Hypothalamus (tissue), 51 donors: Measurements from ENCODE around the gene PSG6.
"Not testable (repeated sequence)": the region's sequence is repeated elsewhere in the genome, so short reads cannot be mapped to it uniquely, and the experiment has no call there.

Experiments
- DNase-seq, 51 donors: peaks; one replicate each; lab custom pipeline; 2025; lab: John Stamatoyannopoulos, UW

The PSG6 gene

DNA sequence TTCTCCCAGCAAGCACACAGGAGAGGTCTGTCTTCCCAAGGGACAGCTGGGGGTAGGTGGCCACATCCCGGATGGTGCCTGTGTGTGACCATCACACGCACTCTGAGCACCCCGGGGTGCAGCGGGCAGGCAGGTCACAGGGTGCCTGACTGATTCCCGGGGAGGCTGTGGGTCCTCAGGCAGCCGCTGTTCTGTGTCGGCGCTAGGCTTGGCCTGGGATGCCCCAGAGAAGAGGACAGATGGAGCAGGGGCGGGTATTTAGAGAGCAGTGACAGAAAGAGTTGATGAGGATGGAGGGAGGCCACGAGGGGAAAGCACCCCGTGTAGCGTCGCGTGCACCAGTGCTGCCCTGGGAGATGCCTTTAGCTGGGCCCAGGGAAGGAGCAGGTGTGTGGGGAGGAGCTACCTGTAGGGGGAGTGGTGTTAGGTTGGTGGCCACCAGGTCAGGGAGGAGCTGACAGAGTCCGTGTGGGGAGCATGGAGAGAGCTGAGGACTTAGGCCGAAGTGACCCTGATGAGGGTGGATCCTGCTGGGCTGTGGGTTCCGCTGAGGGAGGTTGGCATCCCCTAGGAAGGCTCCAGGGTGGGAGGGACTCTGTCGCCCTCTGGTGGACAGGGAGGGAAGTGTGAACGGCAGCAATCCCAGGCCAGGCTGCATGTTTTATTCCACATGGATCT is 60.7 kb downstream of the PSG6 start:
- DNase-seq = peak in 26 of 51 donors; percentile 4 to 71 (median 20)

DNA sequence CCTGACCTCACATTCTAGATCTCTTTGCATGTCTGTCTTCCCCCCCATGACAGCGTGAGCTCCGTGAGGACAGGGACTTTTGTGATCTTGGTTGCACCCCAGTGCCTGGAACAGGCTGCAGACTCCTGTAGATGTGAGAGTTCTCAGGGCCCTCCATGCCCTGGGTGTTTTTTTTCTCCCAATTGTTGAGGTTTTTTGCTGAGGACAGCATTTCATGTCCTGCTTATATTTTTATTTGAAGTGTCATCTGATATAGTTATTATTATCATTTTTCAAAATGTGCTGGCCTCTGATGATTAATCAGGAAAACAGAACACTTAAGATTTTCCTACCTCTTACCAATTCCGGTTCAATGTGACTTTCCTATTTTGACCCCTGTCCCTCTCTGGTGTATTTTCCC is 62.9 kb downstream of the PSG6 start:
- DNase-seq = not testable (repeated sequence)

GRCh38 chr19:42853231-42853630 is 64.5 kb downstream of the PSG6 start:
- not testable (repeated sequence) for DNase-seq

DNA sequence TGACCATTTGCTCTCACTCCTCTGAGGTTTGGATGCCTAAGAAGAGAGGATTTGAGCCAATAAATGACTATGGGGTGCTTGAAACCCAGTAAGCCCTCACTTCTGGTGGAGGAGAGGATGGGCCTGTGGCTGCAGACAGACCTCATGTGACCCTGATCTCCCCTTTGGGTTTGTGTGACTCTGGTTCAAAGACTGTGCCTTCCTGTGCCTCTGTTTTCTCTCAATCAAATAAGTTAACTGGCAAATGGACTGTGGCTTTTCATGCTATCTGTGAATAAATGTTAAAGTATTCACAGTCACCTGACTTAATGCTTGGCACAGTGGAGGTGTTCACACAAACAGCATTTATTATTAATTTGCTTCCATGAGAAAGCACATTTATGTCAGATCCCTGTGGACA is 64.9 kb downstream of the PSG6 start:
- not testable (repeated sequence) for DNase-seq
